OCI-LY3 (cell line): ENCODE results near the gene LRP5.

Source experiments
- CTCF ChIP-seq: fragments of 200-600, 300-600 bp; sonication (generic); IDR thresholded peaks from 2 replicates; pipeline ENCODE4 v1.5.1; 2014; ENCODE audit warnings: antibody characterized with exemption, low read length, low read depth
- EZH2phosphoT487 ChIP-seq: fragments of 200-600 bp; shearing (Covaris generic); IDR thresholded peaks from 2 replicates; pipeline ENCODE4 v1.6.1; 2018; ENCODE audit warnings: antibody characterized with exemption, mixed run types, low read depth

- TF ChIP-seq CTCF (no peak), EZH2phosphoT487 (no peak)
Observed at GRCh38 chr11:68264244-68264643, 48.1 kb upstream of the LRP5 start.
